Lower leg skin (tissue), 3 donors: ENCODE results near the gene GABBR2.

ENCODE experiments used
- POLR2A ChIP-seq, 2 donors: fragments of 450-650 bp; IDR thresholded peaks; one replicate each; pipeline ENCODE4 v1.6.1; 2016 to 2017; ENCODE audit warnings: antibody characterized with exemption in 2 of 2, mild to moderate bottlenecking in 1 of 2, moderate library complexity in 1 of 2
- TF ChIP-seq, protein P1 (sequence below), 3 donors: fragments of 450-650 bp; IDR thresholded peaks; one replicate each; pipeline ENCODE4 v1.5.1; 2016; ENCODE audit warnings: antibody characterized with exemption in 3 of 3, mild to moderate bottlenecking in 3 of 3, moderate library complexity in 2 of 3

DNA sequence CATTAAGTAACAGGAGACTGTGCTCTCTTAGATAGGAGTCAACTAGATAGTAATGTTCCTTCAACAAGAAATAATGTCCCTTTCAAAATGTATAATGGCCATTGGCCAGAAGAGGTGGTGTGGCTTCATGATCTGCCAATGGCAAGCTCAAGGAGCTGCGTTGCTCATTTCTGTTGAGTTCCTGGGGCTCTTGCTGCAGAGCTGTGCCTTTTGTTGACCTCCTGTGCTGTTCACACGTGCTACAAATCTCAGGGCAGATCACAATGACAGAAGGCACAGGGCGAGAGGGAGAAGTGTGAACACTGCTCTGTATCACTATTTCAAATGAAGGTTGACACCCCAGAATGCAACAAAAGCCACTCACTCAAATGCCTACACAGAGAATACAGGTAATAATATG is 437.3 kb downstream of the GABBR2 start:
- TF ChIP-seq, protein P1, sequence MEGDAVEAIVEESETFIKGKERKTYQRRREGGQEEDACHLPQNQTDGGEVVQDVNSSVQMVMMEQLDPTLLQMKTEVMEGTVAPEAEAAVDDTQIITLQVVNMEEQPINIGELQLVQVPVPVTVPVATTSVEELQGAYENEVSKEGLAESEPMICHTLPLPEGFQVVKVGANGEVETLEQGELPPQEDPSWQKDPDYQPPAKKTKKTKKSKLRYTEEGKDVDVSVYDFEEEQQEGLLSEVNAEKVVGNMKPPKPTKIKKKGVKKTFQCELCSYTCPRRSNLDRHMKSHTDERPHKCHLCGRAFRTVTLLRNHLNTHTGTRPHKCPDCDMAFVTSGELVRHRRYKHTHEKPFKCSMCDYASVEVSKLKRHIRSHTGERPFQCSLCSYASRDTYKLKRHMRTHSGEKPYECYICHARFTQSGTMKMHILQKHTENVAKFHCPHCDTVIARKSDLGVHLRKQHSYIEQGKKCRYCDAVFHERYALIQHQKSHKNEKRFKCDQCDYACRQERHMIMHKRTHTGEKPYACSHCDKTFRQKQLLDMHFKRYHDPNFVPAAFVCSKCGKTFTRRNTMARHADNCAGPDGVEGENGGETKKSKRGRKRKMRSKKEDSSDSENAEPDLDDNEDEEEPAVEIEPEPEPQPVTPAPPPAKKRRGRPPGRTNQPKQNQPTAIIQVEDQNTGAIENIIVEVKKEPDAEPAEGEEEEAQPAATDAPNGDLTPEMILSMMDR (IDR thresholded peaks at IDR 0.05) = no peak
- TF ChIP-seq POLR2A (IDR thresholded peaks at IDR 0.05) = no peak
